Endothelial cell (in vitro differentiated cells): ENCODE measurements around the gene SLC40A1. TPM values are rescaled to one million over a fixed set of nuclear protein-coding genes. Genes with fewer than 3 reads are reported as not detected.
A peak's percentile ranks its signal among the peaks of the same experiment; 100 is the strongest.

Experiments used
- DNase-seq: peaks from one replicate; pipeline ENCODE4 v3.0.0; 2021; ENCODE audit warnings: low spot score
- H3K27ac Mint-ChIP-seq: one replicate; pipeline ENCODE4 v1.8.0; 2021; ENCODE audit warnings: mixed read lengths, inconsistent platforms; ENCODE audit not compliant: unreplicated experiment
- H3K27me3 Mint-ChIP-seq: one replicate; pipeline ENCODE4 v1.8.0; 2021; ENCODE audit warnings: mild to moderate bottlenecking, moderate library complexity, mixed read lengths, inconsistent platforms; ENCODE audit not compliant: unreplicated experiment
- H3K36me3 Mint-ChIP-seq: one replicate; pipeline ENCODE4 v1.8.0; 2021; ENCODE audit warnings: mild to moderate bottlenecking, low read depth, mixed read lengths, inconsistent platforms; ENCODE audit not compliant: unreplicated experiment
- H3K4me1 Mint-ChIP-seq: one replicate; pipeline ENCODE4 v1.8.0; 2021; ENCODE audit warnings: mild to moderate bottlenecking, mixed read lengths, inconsistent platforms; ENCODE audit not compliant: unreplicated experiment
- H3K4me3 Mint-ChIP-seq: one replicate; pipeline ENCODE4 v1.8.0; 2021; ENCODE audit warnings: mild to moderate bottlenecking, mixed read lengths, inconsistent platforms; ENCODE audit not compliant: unreplicated experiment
- H3K9me3 Mint-ChIP-seq: one replicate; pipeline ENCODE4 v1.8.0; 2021; ENCODE audit warnings: mixed read lengths, inconsistent platforms; ENCODE audit not compliant: unreplicated experiment
- CTCF ChIP-seq: fragments of 200-600 bp; sonication (generic); IDR thresholded peaks from one replicate; pipeline ENCODE4 v1.5.0; 2021; ENCODE audit warnings: antibody characterized with exemption; ENCODE audit not compliant: unreplicated experiment
- total RNA-seq: library from RNA; stranded (reverse); fragmentation: NEBNext Ultra II Directional; extraction: Animal tissue kit (Norgen Biotek cat#: 25700); gene quantifications from one replicate; pipeline ENCODE4 v1.2.1, GENCODE V29; 2021; ENCODE audit not compliant: unreplicated experiment

The SLC40A1 gene
- total RNA-seq, 1 donor from 2014 or later, result 90.9 TPM

DNA sequence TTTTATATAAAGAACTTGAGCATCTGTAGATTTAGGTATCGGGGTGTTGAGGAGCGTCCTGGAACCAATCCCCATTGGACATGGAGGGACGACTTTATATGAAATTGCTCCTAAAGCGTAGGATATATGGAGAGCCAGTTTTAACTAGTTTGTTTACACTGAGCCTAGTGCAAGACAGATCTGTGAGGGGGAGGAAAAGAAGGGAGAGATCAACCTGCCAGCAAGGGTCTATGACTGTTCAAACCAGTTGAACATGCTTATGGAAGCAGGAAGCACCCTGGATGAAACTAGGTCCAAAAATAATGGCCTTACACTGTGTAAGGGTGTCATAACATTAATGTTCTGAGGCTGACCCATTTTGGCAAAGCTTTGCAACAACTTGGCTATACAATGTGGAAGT, 34.0 kb upstream of the SLC40A1 start:
- no peak overlapping the region for H3K4me3 Mint-ChIP-seq
- no peaks in the 10 kb centered on the region for H3K9me3 Mint-ChIP-seq
- no peaks in the 10 kb centered on the region for H3K36me3 Mint-ChIP-seq
- peak overlapping the region; percentile 83 for H3K27ac Mint-ChIP-seq
- DNase-seq, result no peak
- peaks cover 50% of the 10 kb centered on the region for H3K4me1 Mint-ChIP-seq
- peaks cover 2% of the 10 kb centered on the region for H3K27me3 Mint-ChIP-seq
- TF ChIP-seq CTCF, result no peak

- Mint-ChIP-seq H3K36me3 (no peaks in the 10 kb centered on the region), H3K4me3 (no peak overlapping the region), H3K4me1 (peaks cover 49% of the 10 kb centered on the region), H3K9me3 (no peaks in the 10 kb centered on the region), H3K27ac (peak overlapping the region; percentile 96), H3K27me3 (peaks cover 2% of the 10 kb centered on the region)
- TF ChIP-seq CTCF, result no peak
- DNase-seq, result peak; percentile 32
Observed at GRCh38 chr2:189613650-189614420, 33.2 kb upstream of the SLC40A1 start.

- H3K9me3 Mint-ChIP-seq, result no peaks in the 10 kb centered on the region
- H3K27ac Mint-ChIP-seq, result peak overlapping the region; percentile 96
- no peak for TF ChIP-seq CTCF
- no peak for DNase-seq
- peaks cover 48% of the 10 kb centered on the region for H3K4me1 Mint-ChIP-seq
- H3K4me3 Mint-ChIP-seq, result no peak overlapping the region
- peaks cover 2% of the 10 kb centered on the region for H3K27me3 Mint-ChIP-seq
- no peaks in the 10 kb centered on the region for H3K36me3 Mint-ChIP-seq
Observed at GRCh38 chr2:189613077-189613636, 32.6 kb upstream of the SLC40A1 start.

- H3K4me1 Mint-ChIP-seq, result peaks cover 50% of the 10 kb centered on the region
- H3K27me3 Mint-ChIP-seq, result no peaks in the 10 kb centered on the region
Observed at GRCh38 chr2:189610700-189611099, 30.1 kb upstream of the SLC40A1 start.

More at GRCh38 chr2:189610700-189611099, 30.1 kb upstream of the SLC40A1 start:
- H3K4me3 Mint-ChIP-seq, result no peak overlapping the region
- H3K27ac Mint-ChIP-seq, result no peak overlapping the region
- no peaks in the 10 kb centered on the region for H3K9me3 Mint-ChIP-seq
- no peaks in the 10 kb centered on the region for H3K36me3 Mint-ChIP-seq
- TF ChIP-seq CTCF, result no peak
- no peak for DNase-seq
